WTC11 (cell line): ENCODE results near the gene SLC2A6. TPM values are rescaled to one million over a fixed set of nuclear protein-coding genes. Genes with fewer than 3 reads are reported as not detected.
A peak's percentile ranks its signal among the peaks of the same experiment; 100 is the strongest.

Experiments used
- ATAC-seq: fragments of 200-7000 bp; cut with Tn5 transposase; 2 replicates; pipeline ENCODE4 v1.10.0; 2021; ENCODE audit warnings: mild to moderate bottlenecking, moderate library complexity
- CTCF ChIA-PET: fragments of 300-600 bp; sonication (Branson Sonifier 250); formaldehyde crosslinking; loops from one replicate; lab custom pipeline; 2021; ENCODE audit warnings: antibody characterized with exemption; lab: Charles Lee
- POLR2A ChIA-PET: fragments of 350-600 bp; sonication (Branson Sonifier 250); formaldehyde crosslinking; loops from one replicate; lab custom pipeline; 2021; ENCODE audit warnings: antibody characterized with exemption; lab: Charles Lee
- DNase-seq: peaks from one replicate; pipeline ENCODE4 v3.0.0; 2021; ENCODE audit warnings: low spot score
- H3K27ac Mint-ChIP-seq: 2 replicates; pipeline ENCODE4 v1.8.0; 2021; ENCODE audit warnings: mixed read lengths
- H3K27me3 Mint-ChIP-seq: 2 replicates; pipeline ENCODE4 v1.8.0; 2021; ENCODE audit warnings: low read depth, mild to moderate bottlenecking, moderate library complexity, mixed read lengths
- H3K36me3 Mint-ChIP-seq: 2 replicates; pipeline ENCODE4 v1.8.0; 2021; ENCODE audit warnings: mixed read lengths
- H3K4me1 Mint-ChIP-seq: 2 replicates; pipeline ENCODE4 v1.8.0; 2022; ENCODE audit warnings: mixed read lengths
- H3K4me3 Mint-ChIP-seq: 2 replicates; pipeline ENCODE4 v1.8.0; 2021; ENCODE audit warnings: mild to moderate bottlenecking, moderate library complexity, mixed read lengths
- H3K9me3 Mint-ChIP-seq: 2 replicates; pipeline ENCODE4 v1.8.0; 2021; ENCODE audit warnings: mixed read lengths
- CTCF ChIP-seq: fragments of 200-600 bp; IDR thresholded peaks from 2 replicates; pipeline ENCODE4 v1.8.0; 2022; ENCODE audit warnings: antibody characterized with exemption
- E2F5 ChIP-seq: sonication (generic); formaldehyde crosslinking; IDR thresholded peaks from 2 replicates; pipeline ENCODE4 v1.8.1; 2022; ENCODE audit warnings: mild to moderate bottlenecking, moderate library complexity, missing genetic modification reagents
- FOXK1 ChIP-seq: sonication (generic); formaldehyde crosslinking; IDR thresholded peaks from 2 replicates; pipeline ENCODE4 v1.8.0; 2022; ENCODE audit warnings: mild to moderate bottlenecking, moderate library complexity, missing genetic modification reagents
- FOXP4 ChIP-seq: sonication (generic); formaldehyde crosslinking; IDR thresholded peaks from 2 replicates; pipeline ENCODE4 v1.8.0; 2022; ENCODE audit warnings: mild to moderate bottlenecking, missing genetic modification reagents
- NR1H2 ChIP-seq: sonication (generic); formaldehyde crosslinking; IDR thresholded peaks from 2 replicates; pipeline ENCODE4 v1.9.0; 2021; ENCODE audit warnings: mild to moderate bottlenecking, moderate library complexity, missing genetic modification reagents
- OVOL2 ChIP-seq: fragments of 250-450 bp; sonication (Bioruptor Pico); IDR thresholded peaks from 2 replicates; pipeline ENCODE4 v1.9.0; 2021; ENCODE audit warnings: mild to moderate bottlenecking, borderline replicate concordance
- RELA ChIP-seq: sonication (generic); formaldehyde crosslinking; IDR thresholded peaks from 2 replicates; pipeline ENCODE4 v1.8.1; 2022; ENCODE audit warnings: missing genetic modification reagents, mild to moderate bottlenecking, borderline replicate concordance
- SP1 ChIP-seq: sonication (generic); formaldehyde crosslinking; conservative IDR thresholded peaks from 2 replicates; pipeline ENCODE4 v1.8.1; 2022; ENCODE audit warnings: missing genetic modification reagents
- TEAD4 ChIP-seq: sonication (generic); formaldehyde crosslinking; IDR thresholded peaks from 2 replicates; pipeline ENCODE4 v1.8.0; 2022; ENCODE audit warnings: mild to moderate bottlenecking, missing genetic modification reagents
- USF1 ChIP-seq: sonication (generic); formaldehyde crosslinking; IDR thresholded peaks from 2 replicates; pipeline ENCODE4 v1.8.0; 2022; ENCODE audit warnings: mild to moderate bottlenecking, missing genetic modification reagents
- USF2 ChIP-seq: sonication (generic); formaldehyde crosslinking; IDR thresholded peaks from 2 replicates; pipeline ENCODE4 v1.8.1; 2023; ENCODE audit warnings: mild to moderate bottlenecking, missing genetic modification reagents, moderate library complexity
- ZNF121 ChIP-seq: sonication (generic); formaldehyde crosslinking; IDR thresholded peaks from 2 replicates; pipeline ENCODE4 v1.8.0; 2023; ENCODE audit warnings: missing genetic modification reagents
- ZNF138 ChIP-seq: sonication (generic); formaldehyde crosslinking; conservative IDR thresholded peaks from 2 replicates; pipeline ENCODE4 v1.8.1; 2022; ENCODE audit warnings: mild to moderate bottlenecking, moderate library complexity, missing genetic modification reagents
- ZNF232 ChIP-seq: sonication (generic); formaldehyde crosslinking; IDR thresholded peaks from 2 replicates; pipeline ENCODE4 v1.8.0; 2022; ENCODE audit warnings: mild to moderate bottlenecking, missing genetic modification reagents
- ZNF281 ChIP-seq: sonication (generic); formaldehyde crosslinking; IDR thresholded peaks from 2 replicates; pipeline ENCODE4 v1.8.0; 2023; ENCODE audit warnings: mild to moderate bottlenecking, missing genetic modification reagents
- total RNA-seq: library from RNA; stranded (reverse); gene quantifications from 3 replicates; pipeline ENCODE4 v1.2.3, GENCODE V29; 2021

The SLC2A6 gene
- total RNA-seq, 1 experiment from 2014 or later, result 16.6 TPM

- no peak overlapping the region for H3K27ac Mint-ChIP-seq
- ChIA-PET CTCF (interaction anchor here (1.0 to 1.6 kb wide), 8 partner anchors 9 to 242 kb away, joined by 3 to 7 read pairs (median 4); partner anchors contain the start of gene CACFD1), POLR2A (interaction anchor here (0.6 to 0.7 kb wide), 2 partner anchors 12 to 1229 kb away, joined by 3 read pairs; no protein-coding TSS in a partner anchor)
- TF ChIP-seq ZNF121 (CRISPR knock-in tag), result no peak
- peak; percentile 47; the same call in 1 of the 2 replicates for TF ChIP-seq FOXP4
- TF ChIP-seq USF1, result peak; percentile 33; the same call in 1 of the 2 replicates
- TF ChIP-seq FOXK1 (CRISPR knock-in tag), result 0 out of 2 replicates have a peak, but pooled peaks have one; percentile 31
- no peak for TF ChIP-seq ZNF281
- no peak for TF ChIP-seq ZNF138
- TF ChIP-seq RELA (CRISPR knock-in tag), result no peak
- TF ChIP-seq SP1 (CRISPR knock-in tag), result peak; percentile 56; the same call in 1 of the 2 replicates
- TF ChIP-seq USF2 (CRISPR knock-in tag), result peak; percentile 88
- 0 out of 2 replicates have a peak, but pooled peaks have one; percentile 23 for TF ChIP-seq ZNF232 (CRISPR knock-in tag)
- peak; percentile 51; the same call in 1 of the 2 replicates for TF ChIP-seq E2F5 (CRISPR knock-in tag)
- no peak for TF ChIP-seq NR1H2 (CRISPR knock-in tag)
- TF ChIP-seq CTCF, result no peak
- TF ChIP-seq TEAD4 (CRISPR knock-in tag), result no peak
- no peak for TF ChIP-seq OVOL2 (CRISPR knock-in tag)
- peak overlapping the region; percentile 66 for H3K4me3 Mint-ChIP-seq
- DNase-seq (peak; percentile 72), ATAC-seq (peak; percentile 53)
- peaks cover 10% of the 10 kb centered on the region for H3K36me3 Mint-ChIP-seq
- peaks cover 20% of the 10 kb centered on the region for H3K27me3 Mint-ChIP-seq
- H3K9me3 Mint-ChIP-seq, result peaks cover 8% of the 10 kb centered on the region
- H3K4me1 Mint-ChIP-seq, result peaks cover 3% of the 10 kb centered on the region; the same call in 1 of the 2 replicates
Measured at GRCh38 chr9:133428617-133429101, 50.2 kb downstream of the SLC2A6 start.
